ENCODE measurements around the gene FAR2. TPM values are rescaled to one million over a fixed set of nuclear protein-coding genes. Genes with fewer than 3 reads are reported as not detected.

Gene FAR2
- polyA plus RNA-seq, 1 of the 3 experiments (the other 2 are of a cell fraction), result 7.4 TPM

DNA sequence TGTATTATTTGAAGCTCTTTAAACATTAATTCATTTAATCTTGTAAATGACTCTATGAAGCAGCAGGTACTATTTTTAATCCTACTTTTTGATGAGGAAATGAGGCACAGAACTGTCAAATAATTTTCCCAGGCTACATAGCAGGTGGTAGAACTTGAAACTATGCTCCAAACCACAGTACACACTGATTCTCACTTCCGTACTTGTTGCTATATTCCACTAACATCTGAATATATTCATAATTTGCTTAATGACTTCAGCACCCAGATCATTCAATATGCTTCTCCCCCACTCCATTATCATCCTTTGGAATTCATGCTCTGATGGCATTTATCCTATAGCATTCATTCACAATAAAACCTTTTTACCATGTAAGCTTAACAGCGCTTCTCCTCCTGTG lies 227.0 kb downstream of the FAR2 start (continued):
- no peak for TF ChIP-seq FOXJ3 (CRISPR knock-in tag; IDR thresholded peaks at IDR 0.05)
- TF ChIP-seq, protein P1, sequence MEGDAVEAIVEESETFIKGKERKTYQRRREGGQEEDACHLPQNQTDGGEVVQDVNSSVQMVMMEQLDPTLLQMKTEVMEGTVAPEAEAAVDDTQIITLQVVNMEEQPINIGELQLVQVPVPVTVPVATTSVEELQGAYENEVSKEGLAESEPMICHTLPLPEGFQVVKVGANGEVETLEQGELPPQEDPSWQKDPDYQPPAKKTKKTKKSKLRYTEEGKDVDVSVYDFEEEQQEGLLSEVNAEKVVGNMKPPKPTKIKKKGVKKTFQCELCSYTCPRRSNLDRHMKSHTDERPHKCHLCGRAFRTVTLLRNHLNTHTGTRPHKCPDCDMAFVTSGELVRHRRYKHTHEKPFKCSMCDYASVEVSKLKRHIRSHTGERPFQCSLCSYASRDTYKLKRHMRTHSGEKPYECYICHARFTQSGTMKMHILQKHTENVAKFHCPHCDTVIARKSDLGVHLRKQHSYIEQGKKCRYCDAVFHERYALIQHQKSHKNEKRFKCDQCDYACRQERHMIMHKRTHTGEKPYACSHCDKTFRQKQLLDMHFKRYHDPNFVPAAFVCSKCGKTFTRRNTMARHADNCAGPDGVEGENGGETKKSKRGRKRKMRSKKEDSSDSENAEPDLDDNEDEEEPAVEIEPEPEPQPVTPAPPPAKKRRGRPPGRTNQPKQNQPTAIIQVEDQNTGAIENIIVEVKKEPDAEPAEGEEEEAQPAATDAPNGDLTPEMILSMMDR (IDR thresholded peaks at IDR 0.05), result no peak

DNA sequence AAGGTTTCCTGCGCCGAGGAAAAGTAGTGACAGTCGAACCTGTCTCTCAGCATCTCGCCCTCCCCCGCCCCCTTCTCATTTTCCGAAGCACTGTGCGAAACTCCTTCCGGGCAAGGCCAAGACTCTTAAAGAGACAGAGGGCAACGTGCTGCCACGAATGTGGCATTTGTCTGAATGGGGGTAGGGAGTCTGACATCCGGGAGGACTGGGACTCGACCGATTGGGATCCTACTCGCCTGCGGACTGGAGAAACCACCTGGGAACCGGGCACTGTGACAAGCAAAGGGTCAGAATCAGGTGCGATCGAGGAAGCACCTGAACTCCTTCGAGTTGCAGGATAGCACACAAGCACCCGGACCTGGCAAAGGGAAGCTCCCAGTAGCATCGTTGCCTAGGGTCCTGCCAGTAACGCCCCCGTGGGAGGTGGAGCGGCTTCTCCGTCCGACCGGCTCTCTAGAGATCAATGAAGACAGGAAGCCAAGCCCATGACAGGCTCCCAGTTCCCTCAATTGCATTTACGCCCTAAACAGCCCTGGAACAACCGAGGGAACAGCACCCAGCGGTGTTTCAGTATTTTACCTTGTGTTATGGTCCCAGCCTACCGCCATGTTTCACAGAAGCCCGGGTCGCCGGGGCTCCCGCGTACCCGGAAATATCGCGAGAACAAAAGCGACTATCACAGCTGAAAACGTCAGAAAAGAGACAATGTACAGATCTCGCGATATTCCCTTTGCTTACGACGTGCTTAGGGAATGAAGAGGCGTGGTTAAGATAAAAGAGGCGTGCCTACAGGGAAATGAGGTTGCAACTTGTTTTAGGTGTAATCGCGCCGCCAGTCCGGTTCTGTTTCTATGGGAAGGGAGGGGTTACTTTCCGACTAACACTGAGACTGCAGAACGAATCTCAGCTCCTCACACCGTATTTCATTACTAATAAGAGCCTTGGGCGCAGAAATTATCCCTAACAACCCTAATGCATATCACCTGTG lies 231.8 kb downstream of the FAR2 start, which contains the start of gene ERGIC2:
TSS of gene ERGIC2 (minus strand) at position 637 of the 988 bp plus-strand sequence. CDS start 9,539 bp downstream, outside the sequence.
- no peaks in the 10 kb centered on the region for H3F3A ChIP-seq (replicated peaks; ENCODE audit: insufficient read depth)
- H4K20me1 ChIP-seq (ENCODE audit: insufficient read depth), result no peaks in the 10 kb centered on the region
- POLR2A ChIA-PET, result interaction anchor here (0.6 to 1.1 kb wide), 2 partner anchors 126 to 1601 kb away, joined by 3 read pairs; partner anchors contain the start of genes KLHL42 and MANSC4
- H3K4me2 ChIP-seq, result peak within 1 kb of the TSS; percentile 72
- H3K9me2 ChIP-seq, result no peaks in the 10 kb centered on the region
- H3K27ac ChIP-seq (ENCODE audit: low read depth in 2 of 2, low read length in 1 of 2), result peak within 1 kb of the TSS; percentile 76 to 95
- H3K79me2 ChIP-seq (ENCODE audit: insufficient read depth), result peaks cover 49% of the 10 kb centered on the region
- peaks cover 0 to 4% of the 10 kb centered on the region in 2 experiments; a peak in 3 of 4 replicates for H3K4me1 ChIP-seq (ENCODE audit: control insufficient read depth in 1 of 2, insufficient read depth in 2 of 2, low read depth in 1 of 2, low read length in 1 of 2)
- peak; percentile 86 for DNase-seq
- H3K9ac ChIP-seq, result peak within 1 kb of the TSS; percentile 91
- peaks cover 18 to 21% of the 10 kb centered on the region in 2 experiments for H3K36me3 ChIP-seq (replicated peaks in 1 of 2; ENCODE audit: control insufficient read depth in 1 of 2, insufficient read depth in 2 of 2, low read length in 1 of 2)
- CTCF ChIA-PET, result interaction anchor here (0.6 kb wide), 1 partner anchor 180 kb away, joined by 3 read pairs; no protein-coding TSS in a partner anchor
- 1% methylated on average over 42 of the region's 55 CpGs for WGBS (ENCODE audit: low lambda C conversion rate)
- peak within 1 kb of the TSS; percentile 88 for H2AFZ ChIP-seq (ENCODE audit: low read depth)
- no peaks in the 10 kb centered on the region for H3K27me3 ChIP-seq (ENCODE audit: insufficient read depth)
- peak within 1 kb of the TSS; percentile 84 to 100 for H3K4me3 ChIP-seq (ENCODE audit: low read depth in 2 of 2, low read length in 1 of 2)
- no peaks in the 10 kb centered on the region for H3K9me3 ChIP-seq
- TF ChIP-seq TAF1 (IDR thresholded peaks at IDR 0.05; ENCODE audit: borderline replicate concordance, low read depth, low read length) (peak; percentile 55), NFIC (IDR thresholded peaks at IDR 0.05; ENCODE audit: borderline replicate concordance) (no peak), MXI1 (IDR thresholded peaks at IDR 0.05; ENCODE audit: low read depth, low read length) (peak; percentile 82), SIN3A (IDR thresholded peaks at IDR 0.05; ENCODE audit: borderline replicate concordance, low read depth, low read length) (peak; percentile 97), POLR2AphosphoS5 (IDR thresholded peaks at IDR 0.05; ENCODE audit: low read depth, low read length) (peak; percentile 80), YY1 (IDR thresholded peaks at IDR 0.05; ENCODE audit: low read depth) (peak; percentile 92), ELF1 (IDR thresholded peaks at IDR 0.05) (peak; percentile 38), RXRA (IDR thresholded peaks at IDR 0.05; ENCODE audit: borderline replicate concordance, low read depth) (no peak), CHD2 (IDR thresholded peaks at IDR 0.05; ENCODE audit: low read length, partially characterized antibody) (peak; percentile 100), GABPA (IDR thresholded peaks at IDR 0.05; ENCODE audit: low read depth) (peak; percentile 62)
- TF ChIP-seq, protein P1 (IDR thresholded peaks at IDR 0.05), result no peak
- TF ChIP-seq, protein P2, sequence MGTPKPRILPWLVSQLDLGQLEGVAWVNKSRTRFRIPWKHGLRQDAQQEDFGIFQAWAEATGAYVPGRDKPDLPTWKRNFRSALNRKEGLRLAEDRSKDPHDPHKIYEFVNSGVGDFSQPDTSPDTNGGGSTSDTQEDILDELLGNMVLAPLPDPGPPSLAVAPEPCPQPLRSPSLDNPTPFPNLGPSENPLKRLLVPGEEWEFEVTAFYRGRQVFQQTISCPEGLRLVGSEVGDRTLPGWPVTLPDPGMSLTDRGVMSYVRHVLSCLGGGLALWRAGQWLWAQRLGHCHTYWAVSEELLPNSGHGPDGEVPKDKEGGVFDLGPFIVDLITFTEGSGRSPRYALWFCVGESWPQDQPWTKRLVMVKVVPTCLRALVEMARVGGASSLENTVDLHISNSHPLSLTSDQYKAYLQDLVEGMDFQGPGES (IDR thresholded peaks at IDR 0.05; ENCODE audit: low read depth, low read length), result no peak
- TF ChIP-seq, protein P3, sequence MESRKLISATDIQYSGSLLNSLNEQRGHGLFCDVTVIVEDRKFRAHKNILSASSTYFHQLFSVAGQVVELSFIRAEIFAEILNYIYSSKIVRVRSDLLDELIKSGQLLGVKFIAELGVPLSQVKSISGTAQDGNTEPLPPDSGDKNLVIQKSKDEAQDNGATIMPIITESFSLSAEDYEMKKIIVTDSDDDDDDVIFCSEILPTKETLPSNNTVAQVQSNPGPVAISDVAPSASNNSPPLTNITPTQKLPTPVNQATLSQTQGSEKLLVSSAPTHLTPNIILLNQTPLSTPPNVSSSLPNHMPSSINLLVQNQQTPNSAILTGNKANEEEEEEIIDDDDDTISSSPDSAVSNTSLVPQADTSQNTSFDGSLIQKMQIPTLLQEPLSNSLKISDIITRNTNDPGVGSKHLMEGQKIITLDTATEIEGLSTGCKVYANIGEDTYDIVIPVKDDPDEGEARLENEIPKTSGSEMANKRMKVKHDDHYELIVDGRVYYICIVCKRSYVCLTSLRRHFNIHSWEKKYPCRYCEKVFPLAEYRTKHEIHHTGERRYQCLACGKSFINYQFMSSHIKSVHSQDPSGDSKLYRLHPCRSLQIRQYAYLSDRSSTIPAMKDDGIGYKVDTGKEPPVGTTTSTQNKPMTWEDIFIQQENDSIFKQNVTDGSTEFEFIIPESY (IDR thresholded peaks at IDR 0.05; ENCODE audit: borderline replicate concordance, low read depth), result peak; percentile 100
- TF ChIP-seq, protein P4, sequence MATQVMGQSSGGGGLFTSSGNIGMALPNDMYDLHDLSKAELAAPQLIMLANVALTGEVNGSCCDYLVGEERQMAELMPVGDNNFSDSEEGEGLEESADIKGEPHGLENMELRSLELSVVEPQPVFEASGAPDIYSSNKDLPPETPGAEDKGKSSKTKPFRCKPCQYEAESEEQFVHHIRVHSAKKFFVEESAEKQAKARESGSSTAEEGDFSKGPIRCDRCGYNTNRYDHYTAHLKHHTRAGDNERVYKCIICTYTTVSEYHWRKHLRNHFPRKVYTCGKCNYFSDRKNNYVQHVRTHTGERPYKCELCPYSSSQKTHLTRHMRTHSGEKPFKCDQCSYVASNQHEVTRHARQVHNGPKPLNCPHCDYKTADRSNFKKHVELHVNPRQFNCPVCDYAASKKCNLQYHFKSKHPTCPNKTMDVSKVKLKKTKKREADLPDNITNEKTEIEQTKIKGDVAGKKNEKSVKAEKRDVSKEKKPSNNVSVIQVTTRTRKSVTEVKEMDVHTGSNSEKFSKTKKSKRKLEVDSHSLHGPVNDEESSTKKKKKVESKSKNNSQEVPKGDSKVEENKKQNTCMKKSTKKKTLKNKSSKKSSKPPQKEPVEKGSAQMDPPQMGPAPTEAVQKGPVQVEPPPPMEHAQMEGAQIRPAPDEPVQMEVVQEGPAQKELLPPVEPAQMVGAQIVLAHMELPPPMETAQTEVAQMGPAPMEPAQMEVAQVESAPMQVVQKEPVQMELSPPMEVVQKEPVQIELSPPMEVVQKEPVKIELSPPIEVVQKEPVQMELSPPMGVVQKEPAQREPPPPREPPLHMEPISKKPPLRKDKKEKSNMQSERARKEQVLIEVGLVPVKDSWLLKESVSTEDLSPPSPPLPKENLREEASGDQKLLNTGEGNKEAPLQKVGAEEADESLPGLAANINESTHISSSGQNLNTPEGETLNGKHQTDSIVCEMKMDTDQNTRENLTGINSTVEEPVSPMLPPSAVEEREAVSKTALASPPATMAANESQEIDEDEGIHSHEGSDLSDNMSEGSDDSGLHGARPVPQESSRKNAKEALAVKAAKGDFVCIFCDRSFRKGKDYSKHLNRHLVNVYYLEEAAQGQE (IDR thresholded peaks at IDR 0.05; ENCODE audit: low read depth, low read length), result no peak
- TF ChIP-seq, protein P5, sequence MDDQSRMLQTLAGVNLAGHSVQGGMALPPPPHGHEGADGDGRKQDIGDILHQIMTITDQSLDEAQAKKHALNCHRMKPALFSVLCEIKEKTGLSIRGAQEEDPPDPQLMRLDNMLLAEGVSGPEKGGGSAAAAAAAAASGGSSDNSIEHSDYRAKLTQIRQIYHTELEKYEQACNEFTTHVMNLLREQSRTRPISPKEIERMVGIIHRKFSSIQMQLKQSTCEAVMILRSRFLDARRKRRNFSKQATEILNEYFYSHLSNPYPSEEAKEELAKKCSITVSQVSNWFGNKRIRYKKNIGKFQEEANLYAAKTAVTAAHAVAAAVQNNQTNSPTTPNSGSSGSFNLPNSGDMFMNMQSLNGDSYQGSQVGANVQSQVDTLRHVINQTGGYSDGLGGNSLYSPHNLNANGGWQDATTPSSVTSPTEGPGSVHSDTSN (IDR thresholded peaks at IDR 0.05), result no peak
